Mucosa of rectum (tissue), 2 donors: ENCODE results near the gene ZHX3.
"Not testable (repeated sequence)": the region's sequence is repeated elsewhere in the genome, so short reads cannot be mapped to it uniquely, and the experiment has no call there.

ENCODE experiments used
- H3K27ac ChIP-seq, 2 donors: one replicate each; pipeline ENCODE4 v1.7.0; 2013; ENCODE audit warnings: inconsistent platforms in 2 of 2, low read depth in 2 of 2, low read length in 2 of 2
- H3K27me3 ChIP-seq, 2 donors: one replicate each; pipeline ENCODE4 v1.7.0; 2013; ENCODE audit warnings: low read length in 2 of 2; ENCODE audit not compliant: control insufficient read depth in 2 of 2, insufficient read depth in 2 of 2
- H3K36me3 ChIP-seq, 2 donors: one replicate each; pipeline ENCODE4 v1.7.0; 2013; ENCODE audit warnings: low read length in 2 of 2; ENCODE audit not compliant: control insufficient read depth in 2 of 2, insufficient read depth in 2 of 2
- H3K4me1 ChIP-seq, 2 donors: one replicate each; pipeline ENCODE4 v1.7.0; 2013; ENCODE audit warnings: low read length in 2 of 2, mild to moderate bottlenecking in 1 of 2; ENCODE audit not compliant: control insufficient read depth in 2 of 2, insufficient read depth in 2 of 2
- H3K4me3 ChIP-seq, 2 donors: one replicate each; pipeline ENCODE4 v1.7.0; 2013; ENCODE audit warnings: low read length in 2 of 2
- H3K9ac ChIP-seq, 2 donors: one replicate each; pipeline ENCODE4 v1.7.0; 2013; ENCODE audit warnings: low read length in 2 of 2, low read depth in 1 of 2, mild to moderate bottlenecking in 1 of 2
- H3K9me3 ChIP-seq, 2 donors: one replicate each; pipeline ENCODE4 v1.7.0; 2013; ENCODE audit warnings: low read length in 2 of 2; ENCODE audit not compliant: control insufficient read depth in 2 of 2
- donor health status: healthy.
- donor health status: Normal muscosa, but diverticular disease.

The ZHX3 gene

GRCh38 chr20:41316051-41316450, 1.5 kb downstream of the ZHX3 start:
- H3K9ac ChIP-seq: peak overlapping the region; percentile 74 to 76
- H3K9me3 ChIP-seq: no peaks in the 10 kb centered on the region
- no peaks in the 10 kb centered on the region for H3K36me3 ChIP-seq
- H3K4me3 ChIP-seq: peak overlapping the region in 1 of 2 donors; percentile 6
- no peaks in the 10 kb centered on the region for H3K27me3 ChIP-seq
- peaks cover 14 to 16% of the 10 kb centered on the region in 2 donors for H3K4me1 ChIP-seq
- H3K27ac ChIP-seq: peak overlapping the region; percentile 77 to 78

DNA sequence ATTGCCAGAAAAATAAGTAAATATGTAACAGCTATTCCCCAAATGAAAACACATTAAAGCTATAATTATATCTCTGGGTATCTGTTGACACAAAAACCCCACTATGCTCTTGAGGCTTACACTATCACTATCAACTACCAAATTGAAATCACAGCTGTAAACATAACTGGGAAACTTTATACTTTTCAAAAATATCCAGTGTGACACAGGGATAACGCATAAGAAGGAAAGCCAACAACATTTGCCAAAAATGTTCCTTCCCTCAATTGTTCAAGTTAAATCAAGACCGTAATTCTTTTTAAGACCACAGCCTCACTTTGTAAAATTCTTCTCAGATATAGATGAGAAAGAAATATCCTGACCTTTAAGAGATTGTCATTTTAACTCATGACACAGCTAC, 3.1 kb downstream of the ZHX3 start:
- no peak overlapping the region for H3K9ac ChIP-seq

DNA sequence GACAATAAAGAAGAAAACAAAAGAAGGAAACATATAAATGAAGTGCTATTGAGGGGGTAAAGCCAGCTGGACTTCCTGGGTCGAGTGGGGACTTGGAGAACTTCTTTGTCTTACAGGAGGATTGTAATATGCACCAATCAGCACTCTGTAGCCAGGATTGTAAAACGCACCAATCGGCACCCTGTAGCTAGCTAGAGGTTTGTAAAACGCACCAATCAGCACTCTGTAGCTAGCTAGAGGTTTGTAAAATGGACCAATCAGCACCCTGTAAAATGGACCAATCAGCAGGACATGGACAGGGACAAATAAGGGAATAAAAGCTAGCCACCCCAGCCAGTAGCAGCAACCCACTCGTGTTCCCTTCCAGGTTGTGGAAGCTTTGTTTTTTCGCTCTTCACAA, 5.5 kb downstream of the ZHX3 start:
- not testable (repeated sequence) for H3K4me3 ChIP-seq, H3K9ac ChIP-seq, H3K27ac ChIP-seq, H3K27me3 ChIP-seq, H3K9me3 ChIP-seq, H3K36me3 ChIP-seq, H3K4me1 ChIP-seq

More for the DNA sequence above, 3.1 kb downstream of the ZHX3 start:
- no peaks in the 10 kb centered on the region for H3K9me3 ChIP-seq
- no peak overlapping the region for H3K27ac ChIP-seq
- no peaks in the 10 kb centered on the region for H3K27me3 ChIP-seq
- no peak overlapping the region for H3K4me3 ChIP-seq
- peaks cover 13 to 14% of the 10 kb centered on the region in 2 donors for H3K4me1 ChIP-seq
- no peaks in the 10 kb centered on the region for H3K36me3 ChIP-seq

- no peak overlapping the region for H3K27ac ChIP-seq
- H3K9me3 ChIP-seq: no peaks in the 10 kb centered on the region
- H3K4me1 ChIP-seq: peaks cover 3 to 5% of the 10 kb centered on the region in 2 donors
- H3K27me3 ChIP-seq: no peaks in the 10 kb centered on the region
- no peaks in the 10 kb centered on the region for H3K36me3 ChIP-seq
- no peak overlapping the region for H3K4me3 ChIP-seq
- no peak overlapping the region for H3K9ac ChIP-seq
These were observed 7.7 kb downstream of the ZHX3 start for GRCh38 chr20:41309817-41310216.

- H3K27me3 ChIP-seq: no peaks in the 10 kb centered on the region
- H3K9me3 ChIP-seq: no peaks in the 10 kb centered on the region
- peaks cover 3 to 5% of the 10 kb centered on the region in 2 donors for H3K4me1 ChIP-seq
- no peak overlapping the region for H3K4me3 ChIP-seq
- H3K27ac ChIP-seq: no peak overlapping the region
- no peaks in the 10 kb centered on the region for H3K36me3 ChIP-seq
- H3K9ac ChIP-seq: no peak overlapping the region
These were observed 8.7 kb downstream of the ZHX3 start for GRCh38 chr20:41308726-41309413.

DNA sequence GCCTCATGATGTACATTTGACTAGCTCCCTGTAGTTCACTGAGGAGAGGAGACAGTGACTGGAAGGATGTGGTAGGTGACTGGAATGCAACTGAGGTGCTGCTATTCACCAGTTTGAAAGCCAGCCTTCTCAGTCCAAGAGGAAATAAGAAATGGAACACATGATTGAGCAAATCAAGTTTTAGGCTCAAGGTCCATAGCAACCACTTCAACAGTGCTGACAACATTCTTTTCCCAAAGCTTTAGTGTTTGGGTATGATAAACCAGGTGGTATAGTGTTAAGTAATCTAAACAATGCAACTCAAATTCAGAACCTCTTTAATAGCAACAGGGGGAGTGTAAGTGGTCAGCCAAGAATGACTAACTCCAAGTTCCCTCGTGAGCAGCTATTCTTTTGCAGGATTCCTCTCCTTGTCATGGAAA, 9.2 kb downstream of the ZHX3 start:
- H3K4me1 ChIP-seq: peaks cover 3 to 5% of the 10 kb centered on the region in 2 donors
- H3K9me3 ChIP-seq: no peaks in the 10 kb centered on the region

GRCh38 chr20:41307021-41307420, 10.5 kb downstream of the ZHX3 start:
- Histone ChIP-seq H3K36me3 (no peaks in the 10 kb centered on the region), H3K4me3 (no peak overlapping the region), H3K27ac (no peak overlapping the region), H3K9ac (no peak overlapping the region), H3K4me1 (peaks cover 3 to 5% of the 10 kb centered on the region in 2 donors), H3K27me3 (no peaks in the 10 kb centered on the region), H3K9me3 (no peaks in the 10 kb centered on the region)

More for the DNA sequence above, 9.2 kb downstream of the ZHX3 start:
- no peaks in the 10 kb centered on the region for H3K27me3 ChIP-seq
- H3K4me3 ChIP-seq: no peak overlapping the region
- H3K27ac ChIP-seq: peak overlapping the region in 1 of 2 donors; percentile 50
- H3K36me3 ChIP-seq: no peaks in the 10 kb centered on the region
- no peak overlapping the region for H3K9ac ChIP-seq

DNA sequence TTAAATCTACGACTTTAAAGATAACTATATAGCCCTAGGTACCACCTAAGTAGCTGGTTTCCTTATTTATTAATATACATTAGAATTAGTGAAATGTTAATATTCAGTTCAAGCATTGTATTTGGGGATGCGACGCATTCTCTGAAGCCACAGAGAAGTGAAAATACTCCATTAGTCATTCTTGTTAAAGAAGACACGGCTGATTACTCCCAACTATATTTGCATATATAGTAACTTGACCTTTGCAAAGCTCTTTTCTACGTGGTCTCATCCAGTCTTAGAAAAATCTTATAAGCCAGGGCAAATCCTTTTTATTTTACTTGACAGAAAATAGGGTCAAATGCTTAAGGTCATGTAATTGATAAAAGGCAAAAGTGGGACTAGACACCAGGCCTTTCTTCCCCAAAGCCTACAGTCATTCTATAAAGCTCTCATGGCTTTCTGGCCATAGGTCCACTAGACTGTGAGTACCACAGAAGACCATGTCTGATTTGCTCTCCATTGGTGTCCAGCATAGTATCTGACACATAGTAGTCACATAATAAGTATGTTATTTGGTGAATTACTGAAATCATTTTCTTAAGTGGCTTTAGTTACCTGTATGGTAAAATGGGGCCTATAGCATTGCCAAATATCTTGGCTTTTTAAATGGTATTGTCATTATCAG, 11.3 kb downstream of the ZHX3 start:
- no peaks in the 10 kb centered on the region for H3K36me3 ChIP-seq
- H3K9me3 ChIP-seq: no peaks in the 10 kb centered on the region
- H3K27me3 ChIP-seq: no peaks in the 10 kb centered on the region
- H3K4me3 ChIP-seq: no peak overlapping the region
- no peak overlapping the region for H3K9ac ChIP-seq
- no peak overlapping the region for H3K27ac ChIP-seq
- peaks cover 3 to 5% of the 10 kb centered on the region in 2 donors for H3K4me1 ChIP-seq

GRCh38 chr20:41304424-41305079, 13.0 kb downstream of the ZHX3 start:
- H3K27ac ChIP-seq: no peak overlapping the region
- H3K36me3 ChIP-seq: no peaks in the 10 kb centered on the region
- peaks cover 3 to 5% of the 10 kb centered on the region in 2 donors for H3K4me1 ChIP-seq
- no peak overlapping the region for H3K4me3 ChIP-seq
- no peaks in the 10 kb centered on the region for H3K27me3 ChIP-seq
- H3K9ac ChIP-seq: no peak overlapping the region
- no peaks in the 10 kb centered on the region for H3K9me3 ChIP-seq

GRCh38 chr20:41304002-41304401, 13.5 kb downstream of the ZHX3 start:
- H3K9me3 ChIP-seq: no peaks in the 10 kb centered on the region
- no peak overlapping the region for H3K9ac ChIP-seq
- H3K27ac ChIP-seq: no peak overlapping the region
- no peaks in the 10 kb centered on the region for H3K36me3 ChIP-seq
- H3K4me1 ChIP-seq: peaks cover 0 to 5% of the 10 kb centered on the region in 2 donors
- H3K27me3 ChIP-seq: no peaks in the 10 kb centered on the region
- no peak overlapping the region for H3K4me3 ChIP-seq
